ENCODE measurements around the gene CATSPERD. TPM values are rescaled to one million over a fixed set of nuclear protein-coding genes. Genes with fewer than 3 reads are reported as not detected.

Gene CATSPERD
- total RNA-seq, 1 experiment from 2014 or later, result 0.50 TPM

GRCh38 chr19:5790559-5791520 lies 70.4 kb downstream of the CATSPERD start, which contains the start of gene DUS3L:
Gene DUS3L, minus strand, starts transcription at chr19:5791163. Its CDS starts 22 bp downstream, at chr19:5791141.
- POLR2A ChIA-PET, result interaction anchor here (0.6 to 1.5 kb wide), 4 partner anchors 51 to 104 kb away, joined by 3 to 5 read pairs (median 4); partner anchors contain the start of genes CATSPERD, LONP1 and RPL36
- peaks cover 5% of the 10 kb centered on the region for H3K4me1 Mint-ChIP-seq
- CTCF ChIA-PET, result interaction anchor here (0.5 to 3.0 kb wide), 7 partner anchors 13 to 561 kb away, joined by 3 to 19 read pairs (median 4); partner anchors contain the start of genes NRTN and RPL36
- TF ChIP-seq E2F1 (CRISPR knock-in tag; IDR thresholded peaks at IDR 0.05), result no peak
- peak; percentile 26; the same call in 1 of the 2 replicates for TF ChIP-seq NFYB (CRISPR knock-in tag; conservative IDR thresholded peaks at IDR 0.05; ENCODE audit: low read depth)
- TF ChIP-seq MYBL2 (CRISPR knock-in tag; IDR thresholded peaks at IDR 0.05), result peak; percentile 98
- TF ChIP-seq, protein P1, sequence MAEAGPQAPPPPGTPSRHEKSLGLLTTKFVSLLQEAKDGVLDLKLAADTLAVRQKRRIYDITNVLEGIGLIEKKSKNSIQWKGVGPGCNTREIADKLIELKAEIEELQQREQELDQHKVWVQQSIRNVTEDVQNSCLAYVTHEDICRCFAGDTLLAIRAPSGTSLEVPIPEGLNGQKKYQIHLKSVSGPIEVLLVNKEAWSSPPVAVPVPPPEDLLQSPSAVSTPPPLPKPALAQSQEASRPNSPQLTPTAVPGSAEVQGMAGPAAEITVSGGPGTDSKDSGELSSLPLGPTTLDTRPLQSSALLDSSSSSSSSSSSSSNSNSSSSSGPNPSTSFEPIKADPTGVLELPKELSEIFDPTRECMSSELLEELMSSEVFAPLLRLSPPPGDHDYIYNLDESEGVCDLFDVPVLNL (CRISPR knock-in tag; IDR thresholded peaks at IDR 0.05; ENCODE audit: borderline replicate concordance, low read depth), result no peak
- no peak for TF ChIP-seq ZNF281 (CRISPR knock-in tag; IDR thresholded peaks at IDR 0.05)
- TF ChIP-seq JUN (CRISPR knock-in tag; IDR thresholded peaks at IDR 0.05), result no peak; the same call in 1 of the 2 replicates
- TF ChIP-seq FOXK1 (CRISPR knock-in tag; IDR thresholded peaks at IDR 0.05), result peak; percentile 93; the same call in 1 of the 2 replicates
- 0 out of 2 replicates have a peak, but pooled peaks have one; percentile 35 for TF ChIP-seq TCF7 (CRISPR knock-in tag; IDR thresholded peaks at IDR 0.05; ENCODE audit: low read depth)
- TF ChIP-seq, protein P2, sequence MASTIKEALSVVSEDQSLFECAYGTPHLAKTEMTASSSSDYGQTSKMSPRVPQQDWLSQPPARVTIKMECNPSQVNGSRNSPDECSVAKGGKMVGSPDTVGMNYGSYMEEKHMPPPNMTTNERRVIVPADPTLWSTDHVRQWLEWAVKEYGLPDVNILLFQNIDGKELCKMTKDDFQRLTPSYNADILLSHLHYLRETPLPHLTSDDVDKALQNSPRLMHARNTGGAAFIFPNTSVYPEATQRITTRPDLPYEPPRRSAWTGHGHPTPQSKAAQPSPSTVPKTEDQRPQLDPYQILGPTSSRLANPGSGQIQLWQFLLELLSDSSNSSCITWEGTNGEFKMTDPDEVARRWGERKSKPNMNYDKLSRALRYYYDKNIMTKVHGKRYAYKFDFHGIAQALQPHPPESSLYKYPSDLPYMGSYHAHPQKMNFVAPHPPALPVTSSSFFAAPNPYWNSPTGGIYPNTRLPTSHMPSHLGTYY (CRISPR knock-in tag; IDR thresholded peaks at IDR 0.05), result no peak
- TF ChIP-seq, protein P3, sequence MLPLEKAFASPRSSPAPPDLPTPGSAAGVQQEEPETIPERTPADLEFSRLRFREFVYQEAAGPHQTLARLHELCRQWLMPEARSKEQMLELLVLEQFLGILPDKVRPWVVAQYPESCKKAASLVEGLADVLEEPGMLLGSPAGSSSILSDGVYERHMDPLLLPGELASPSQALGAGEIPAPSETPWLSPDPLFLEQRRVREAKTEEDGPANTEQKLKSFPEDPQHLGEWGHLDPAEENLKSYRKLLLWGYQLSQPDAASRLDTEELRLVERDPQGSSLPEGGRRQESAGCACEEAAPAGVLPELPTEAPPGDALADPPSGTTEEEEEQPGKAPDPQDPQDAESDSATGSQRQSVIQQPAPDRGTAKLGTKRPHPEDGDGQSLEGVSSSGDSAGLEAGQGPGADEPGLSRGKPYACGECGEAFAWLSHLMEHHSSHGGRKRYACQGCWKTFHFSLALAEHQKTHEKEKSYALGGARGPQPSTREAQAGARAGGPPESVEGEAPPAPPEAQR (CRISPR knock-in tag; IDR thresholded peaks at IDR 0.05), result no peak
- TF ChIP-seq TEAD4 (CRISPR knock-in tag; IDR thresholded peaks at IDR 0.05), result no peak
- TF ChIP-seq, protein P4, sequence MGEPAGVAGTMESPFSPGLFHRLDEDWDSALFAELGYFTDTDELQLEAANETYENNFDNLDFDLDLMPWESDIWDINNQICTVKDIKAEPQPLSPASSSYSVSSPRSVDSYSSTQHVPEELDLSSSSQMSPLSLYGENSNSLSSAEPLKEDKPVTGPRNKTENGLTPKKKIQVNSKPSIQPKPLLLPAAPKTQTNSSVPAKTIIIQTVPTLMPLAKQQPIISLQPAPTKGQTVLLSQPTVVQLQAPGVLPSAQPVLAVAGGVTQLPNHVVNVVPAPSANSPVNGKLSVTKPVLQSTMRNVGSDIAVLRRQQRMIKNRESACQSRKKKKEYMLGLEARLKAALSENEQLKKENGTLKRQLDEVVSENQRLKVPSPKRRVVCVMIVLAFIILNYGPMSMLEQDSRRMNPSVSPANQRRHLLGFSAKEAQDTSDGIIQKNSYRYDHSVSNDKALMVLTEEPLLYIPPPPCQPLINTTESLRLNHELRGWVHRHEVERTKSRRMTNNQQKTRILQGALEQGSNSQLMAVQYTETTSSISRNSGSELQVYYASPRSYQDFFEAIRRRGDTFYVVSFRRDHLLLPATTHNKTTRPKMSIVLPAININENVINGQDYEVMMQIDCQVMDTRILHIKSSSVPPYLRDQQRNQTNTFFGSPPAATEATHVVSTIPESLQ (CRISPR knock-in tag; IDR thresholded peaks at IDR 0.05), result no peak
- TF ChIP-seq ZBTB21 (CRISPR knock-in tag; IDR thresholded peaks at IDR 0.05; ENCODE audit: borderline replicate concordance), result peak; percentile 98
- no peak for TF ChIP-seq STAT6 (CRISPR knock-in tag; conservative IDR thresholded peaks at IDR 0.05; ENCODE audit: low read depth)
- TF ChIP-seq, protein P5, sequence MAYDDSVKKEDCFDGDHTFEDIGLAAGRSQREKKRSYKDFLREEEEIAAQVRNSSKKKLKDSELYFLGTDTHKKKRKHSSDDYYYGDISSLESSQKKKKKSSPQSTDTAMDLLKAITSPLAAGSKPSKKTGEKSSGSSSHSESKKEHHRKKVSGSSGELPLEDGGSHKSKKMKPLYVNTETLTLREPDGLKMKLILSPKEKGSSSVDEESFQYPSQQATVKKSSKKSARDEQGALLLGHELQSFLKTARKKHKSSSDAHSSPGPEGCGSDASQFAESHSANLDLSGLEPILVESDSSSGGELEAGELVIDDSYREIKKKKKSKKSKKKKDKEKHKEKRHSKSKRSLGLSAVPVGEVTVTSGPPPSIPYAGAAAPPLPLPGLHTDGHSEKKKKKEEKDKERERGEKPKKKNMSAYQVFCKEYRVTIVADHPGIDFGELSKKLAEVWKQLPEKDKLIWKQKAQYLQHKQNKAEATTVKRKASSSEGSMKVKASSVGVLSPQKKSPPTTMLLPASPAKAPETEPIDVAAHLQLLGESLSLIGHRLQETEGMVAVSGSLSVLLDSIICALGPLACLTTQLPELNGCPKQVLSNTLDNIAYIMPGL (CRISPR knock-in tag; IDR thresholded peaks at IDR 0.05), result peak; percentile 51; the same call in 1 of the 2 replicates
- TF ChIP-seq ATF1 (CRISPR knock-in tag; IDR thresholded peaks at IDR 0.05), result no peak
- TF ChIP-seq KAT7 (CRISPR knock-in tag; IDR thresholded peaks at IDR 0.05; ENCODE audit: borderline replicate concordance), result no peak
- 0 out of 2 replicates have a peak, but pooled peaks have one; percentile 73 for TF ChIP-seq ZBTB43 (CRISPR knock-in tag; IDR thresholded peaks at IDR 0.05)

More at GRCh38 chr19:5790559-5791520, 70.4 kb downstream of the CATSPERD start, which contains the start of gene DUS3L:
- peaks cover 4% of the 10 kb centered on the region; the same call in 1 of the 2 replicates for H3K9me3 Mint-ChIP-seq
- ATAC-seq (peak; percentile 96), DNase-seq (ENCODE audit: low spot score) (peak; percentile 96)
- H3K27me3 Mint-ChIP-seq (ENCODE audit: low read depth), result no peaks in the 10 kb centered on the region; the same call in 1 of the 2 replicates
- H3K36me3 Mint-ChIP-seq, result peaks cover 18% of the 10 kb centered on the region
- H3K4me3 Mint-ChIP-seq, result peak within 1 kb of the TSS; percentile 98
- H3K27ac Mint-ChIP-seq, result peak within 1 kb of the TSS; percentile 100
